Measurements from ENCODE around the gene TMEM91.

Gene TMEM91

GRCh38 chr19:41376241-41376997 is at the start of gene TMEM91:
Gene TMEM91, plus strand, starts transcription at chr19:41376533. Its CDS starts 1,777 bp downstream, at chr19:41378310.
- peak within 1 kb of the TSS; percentile 57 for H3K27ac ChIP-seq (ENCODE audit: low read depth, low read length)
- no peaks in the 10 kb centered on the region for H3K27me3 ChIP-seq (ENCODE audit: control insufficient read depth in 1 of 2, insufficient read depth in 2 of 2, low read length in 2 of 2)

GRCh38 chr19:41327076-41327575 is 49.2 kb upstream of the TMEM91 start:
- Histone ChIP-seq H3K27me3 (ENCODE audit: control insufficient read depth in 1 of 2, insufficient read depth in 2 of 2, low read length in 2 of 2) (no peaks in the 10 kb centered on the region), H3K27ac (ENCODE audit: low read depth, low read length) (peak overlapping the region; percentile 9), H3K4me3 (ENCODE audit: low read depth in 1 of 2, low read length in 2 of 2) (no peak overlapping the region), H3K4me1 (ENCODE audit: insufficient read depth, low read length) (peaks cover 38% of the 10 kb centered on the region), H3K36me3 (ENCODE audit: insufficient read depth, low read length) (peaks cover 23% of the 10 kb centered on the region), H3K9ac (ENCODE audit: low read length) (no peak overlapping the region), H3K9me3 (ENCODE audit: low read length) (no peaks in the 10 kb centered on the region)

More at GRCh38 chr19:41376241-41376997, at the start of gene TMEM91:
- no peaks in the 10 kb centered on the region for H3K36me3 ChIP-seq (ENCODE audit: insufficient read depth, low read length)
- H3K4me1 ChIP-seq (ENCODE audit: insufficient read depth, low read length): peaks cover 28% of the 10 kb centered on the region
- H3K4me3 ChIP-seq (ENCODE audit: low read depth in 1 of 2, low read length in 2 of 2): peak within 1 kb of the TSS; percentile 57 to 70
- H3K9ac ChIP-seq (ENCODE audit: low read length): peak within 1 kb of the TSS; percentile 45
- no peaks in the 10 kb centered on the region for H3K9me3 ChIP-seq (ENCODE audit: low read length)

- no peaks in the 10 kb centered on the region for H3K9me3 ChIP-seq (ENCODE audit: low read length)
- H3K4me3 ChIP-seq (ENCODE audit: low read depth in 1 of 2, low read length in 2 of 2): no peak overlapping the region
- H3K36me3 ChIP-seq (ENCODE audit: insufficient read depth, low read length): peaks cover 24% of the 10 kb centered on the region
- no peak overlapping the region for H3K9ac ChIP-seq (ENCODE audit: low read length)
- H3K27ac ChIP-seq (ENCODE audit: low read depth, low read length): peak overlapping the region; percentile 9
- no peaks in the 10 kb centered on the region for H3K27me3 ChIP-seq (ENCODE audit: control insufficient read depth in 1 of 2, insufficient read depth in 2 of 2, low read length in 2 of 2)
- H3K4me1 ChIP-seq (ENCODE audit: insufficient read depth, low read length): peaks cover 33% of the 10 kb centered on the region
Observed at GRCh38 chr19:41327576-41328156, 48.7 kb upstream of the TMEM91 start.

- no peak overlapping the region for H3K4me3 ChIP-seq (ENCODE audit: low read depth in 1 of 2, low read length in 2 of 2)
- H3K36me3 ChIP-seq (ENCODE audit: insufficient read depth, low read length): peaks cover 20% of the 10 kb centered on the region
- no peaks in the 10 kb centered on the region for H3K27me3 ChIP-seq (ENCODE audit: control insufficient read depth in 1 of 2, insufficient read depth in 2 of 2, low read length in 2 of 2)
- peaks cover 27% of the 10 kb centered on the region for H3K4me1 ChIP-seq (ENCODE audit: insufficient read depth, low read length)
- H3K9ac ChIP-seq (ENCODE audit: low read length): no peak overlapping the region
- H3K9me3 ChIP-seq (ENCODE audit: low read length): no peaks in the 10 kb centered on the region
- no peak overlapping the region for H3K27ac ChIP-seq (ENCODE audit: low read depth, low read length)
Observed at GRCh38 chr19:41328157-41328841, 48.0 kb upstream of the TMEM91 start.

GRCh38 chr19:41328842-41329225 is 47.5 kb upstream of the TMEM91 start:
- Histone ChIP-seq H3K4me3 (ENCODE audit: low read depth in 1 of 2, low read length in 2 of 2) (no peak overlapping the region), H3K27me3 (ENCODE audit: control insufficient read depth in 1 of 2, insufficient read depth in 2 of 2, low read length in 2 of 2) (no peaks in the 10 kb centered on the region), H3K9me3 (ENCODE audit: low read length) (no peaks in the 10 kb centered on the region), H3K27ac (ENCODE audit: low read depth, low read length) (no peak overlapping the region), H3K36me3 (ENCODE audit: insufficient read depth, low read length) (peaks cover 23% of the 10 kb centered on the region), H3K4me1 (ENCODE audit: insufficient read depth, low read length) (peaks cover 21% of the 10 kb centered on the region), H3K9ac (ENCODE audit: low read length) (no peak overlapping the region)

- Histone ChIP-seq H3K4me1 (ENCODE audit: insufficient read depth, low read length) (peaks cover 10% of the 10 kb centered on the region), H3K27ac (ENCODE audit: low read depth, low read length) (no peak overlapping the region), H3K4me3 (ENCODE audit: low read depth in 1 of 2, low read length in 2 of 2) (no peak overlapping the region), H3K9ac (ENCODE audit: low read length) (no peak overlapping the region), H3K27me3 (ENCODE audit: control insufficient read depth in 1 of 2, insufficient read depth in 2 of 2, low read length in 2 of 2) (no peaks in the 10 kb centered on the region), H3K9me3 (ENCODE audit: low read length) (no peaks in the 10 kb centered on the region), H3K36me3 (ENCODE audit: insufficient read depth, low read length) (peaks cover 26% of the 10 kb centered on the region)
Observed at GRCh38 chr19:41330481-41330880, 45.9 kb upstream of the TMEM91 start.

GRCh38 chr19:41330946-41331678 is 45.2 kb upstream of the TMEM91 start:
- no peak overlapping the region for H3K27ac ChIP-seq (ENCODE audit: low read depth, low read length)
- no peaks in the 10 kb centered on the region for H3K27me3 ChIP-seq (ENCODE audit: control insufficient read depth in 1 of 2, insufficient read depth in 2 of 2, low read length in 2 of 2)
- no peaks in the 10 kb centered on the region for H3K9me3 ChIP-seq (ENCODE audit: low read length)
- peaks cover 8% of the 10 kb centered on the region for H3K4me1 ChIP-seq (ENCODE audit: insufficient read depth, low read length)
- no peak overlapping the region for H3K9ac ChIP-seq (ENCODE audit: low read length)
- peaks cover 26% of the 10 kb centered on the region for H3K36me3 ChIP-seq (ENCODE audit: insufficient read depth, low read length)
- no peak overlapping the region for H3K4me3 ChIP-seq (ENCODE audit: low read depth in 1 of 2, low read length in 2 of 2)

GRCh38 chr19:41332000-41332399 is 44.3 kb upstream of the TMEM91 start:
- Histone ChIP-seq H3K36me3 (ENCODE audit: insufficient read depth, low read length) (peaks cover 26% of the 10 kb centered on the region), H3K9ac (ENCODE audit: low read length) (no peak overlapping the region), H3K4me3 (ENCODE audit: low read depth in 1 of 2, low read length in 2 of 2) (no peak overlapping the region), H3K9me3 (ENCODE audit: low read length) (no peaks in the 10 kb centered on the region), H3K4me1 (ENCODE audit: insufficient read depth, low read length) (peaks cover 2% of the 10 kb centered on the region), H3K27ac (ENCODE audit: low read depth, low read length) (no peak overlapping the region), H3K27me3 (ENCODE audit: control insufficient read depth in 1 of 2, insufficient read depth in 2 of 2, low read length in 2 of 2) (no peaks in the 10 kb centered on the region)

- no peaks in the 10 kb centered on the region for H3K9me3 ChIP-seq (ENCODE audit: low read length)
- no peak overlapping the region for H3K4me3 ChIP-seq (ENCODE audit: low read depth in 1 of 2, low read length in 2 of 2)
- H3K9ac ChIP-seq (ENCODE audit: low read length): no peak overlapping the region
- no peak overlapping the region for H3K27ac ChIP-seq (ENCODE audit: low read depth, low read length)
- H3K36me3 ChIP-seq (ENCODE audit: insufficient read depth, low read length): peaks cover 26% of the 10 kb centered on the region
- H3K4me1 ChIP-seq (ENCODE audit: insufficient read depth, low read length): no peaks in the 10 kb centered on the region
- H3K27me3 ChIP-seq (ENCODE audit: control insufficient read depth in 1 of 2, insufficient read depth in 2 of 2, low read length in 2 of 2): no peaks in the 10 kb centered on the region
Observed at GRCh38 chr19:41332468-41332867, 43.9 kb upstream of the TMEM91 start.

GRCh38 chr19:41334793-41335192 is 41.5 kb upstream of the TMEM91 start:
- no peak overlapping the region for H3K4me3 ChIP-seq (ENCODE audit: low read depth in 1 of 2, low read length in 2 of 2)
- no peaks in the 10 kb centered on the region for H3K27me3 ChIP-seq (ENCODE audit: control insufficient read depth in 1 of 2, insufficient read depth in 2 of 2, low read length in 2 of 2)
- H3K36me3 ChIP-seq (ENCODE audit: insufficient read depth, low read length): peaks cover 33% of the 10 kb centered on the region
- no peak overlapping the region for H3K27ac ChIP-seq (ENCODE audit: low read depth, low read length)
- no peaks in the 10 kb centered on the region for H3K4me1 ChIP-seq (ENCODE audit: insufficient read depth, low read length)
- H3K9me3 ChIP-seq (ENCODE audit: low read length): no peaks in the 10 kb centered on the region
- no peak overlapping the region for H3K9ac ChIP-seq (ENCODE audit: low read length)

GRCh38 chr19:41335467-41335866 is 40.9 kb upstream of the TMEM91 start:
- Histone ChIP-seq H3K4me3 (ENCODE audit: low read depth in 1 of 2, low read length in 2 of 2) (no peak overlapping the region), H3K27ac (ENCODE audit: low read depth, low read length) (no peak overlapping the region), H3K27me3 (ENCODE audit: control insufficient read depth in 1 of 2, insufficient read depth in 2 of 2, low read length in 2 of 2) (no peaks in the 10 kb centered on the region), H3K36me3 (ENCODE audit: insufficient read depth, low read length) (peaks cover 30% of the 10 kb centered on the region), H3K9ac (ENCODE audit: low read length) (no peak overlapping the region), H3K9me3 (ENCODE audit: low read length) (no peaks in the 10 kb centered on the region), H3K4me1 (ENCODE audit: insufficient read depth, low read length) (no peaks in the 10 kb centered on the region)
